Measurements from ENCODE around the gene PIK3R5.

PIK3R5 gene

DNA sequence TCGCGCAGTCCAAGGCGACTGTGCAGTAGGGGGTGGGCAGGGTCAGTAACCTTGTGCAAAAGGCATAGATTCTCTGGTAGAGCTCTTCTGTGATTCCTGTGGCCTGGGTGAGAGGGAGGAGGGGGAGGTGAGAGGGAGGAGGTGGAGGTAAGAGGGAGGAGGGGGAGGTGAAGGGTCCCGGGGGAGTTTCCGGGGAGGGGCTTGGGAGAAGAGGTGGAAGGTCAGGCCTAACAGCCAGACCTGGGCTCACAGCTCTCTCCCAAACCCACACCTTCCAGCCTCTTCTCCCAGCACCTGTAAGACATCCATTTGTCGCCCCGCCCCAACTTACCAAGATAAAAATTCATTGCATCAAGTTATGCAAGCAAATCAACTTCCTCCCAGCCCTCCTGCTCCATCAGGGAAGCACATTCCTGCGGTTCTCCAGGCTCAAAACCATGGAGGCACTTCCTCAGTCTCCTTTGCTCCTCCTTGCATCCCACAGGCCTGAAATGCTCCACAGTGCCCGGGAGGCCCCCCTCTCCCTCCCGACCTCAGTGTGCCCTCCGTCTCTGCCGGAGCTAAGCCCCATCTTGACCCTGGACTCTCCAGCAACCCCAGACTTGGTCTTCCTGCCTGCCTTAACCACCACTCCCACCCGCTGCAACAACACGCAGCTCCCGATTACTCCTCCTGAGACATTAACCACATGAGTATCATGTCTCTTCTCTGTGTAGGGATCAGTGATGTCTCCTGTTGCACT is 128.5 kb downstream of the PIK3R5 start:
- TF ChIP-seq, protein P1, sequence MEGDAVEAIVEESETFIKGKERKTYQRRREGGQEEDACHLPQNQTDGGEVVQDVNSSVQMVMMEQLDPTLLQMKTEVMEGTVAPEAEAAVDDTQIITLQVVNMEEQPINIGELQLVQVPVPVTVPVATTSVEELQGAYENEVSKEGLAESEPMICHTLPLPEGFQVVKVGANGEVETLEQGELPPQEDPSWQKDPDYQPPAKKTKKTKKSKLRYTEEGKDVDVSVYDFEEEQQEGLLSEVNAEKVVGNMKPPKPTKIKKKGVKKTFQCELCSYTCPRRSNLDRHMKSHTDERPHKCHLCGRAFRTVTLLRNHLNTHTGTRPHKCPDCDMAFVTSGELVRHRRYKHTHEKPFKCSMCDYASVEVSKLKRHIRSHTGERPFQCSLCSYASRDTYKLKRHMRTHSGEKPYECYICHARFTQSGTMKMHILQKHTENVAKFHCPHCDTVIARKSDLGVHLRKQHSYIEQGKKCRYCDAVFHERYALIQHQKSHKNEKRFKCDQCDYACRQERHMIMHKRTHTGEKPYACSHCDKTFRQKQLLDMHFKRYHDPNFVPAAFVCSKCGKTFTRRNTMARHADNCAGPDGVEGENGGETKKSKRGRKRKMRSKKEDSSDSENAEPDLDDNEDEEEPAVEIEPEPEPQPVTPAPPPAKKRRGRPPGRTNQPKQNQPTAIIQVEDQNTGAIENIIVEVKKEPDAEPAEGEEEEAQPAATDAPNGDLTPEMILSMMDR (conservative IDR thresholded peaks at IDR 0.05; ENCODE audit: control insufficient read depth, insufficient read depth, low read depth, low read length), result no peak

DNA sequence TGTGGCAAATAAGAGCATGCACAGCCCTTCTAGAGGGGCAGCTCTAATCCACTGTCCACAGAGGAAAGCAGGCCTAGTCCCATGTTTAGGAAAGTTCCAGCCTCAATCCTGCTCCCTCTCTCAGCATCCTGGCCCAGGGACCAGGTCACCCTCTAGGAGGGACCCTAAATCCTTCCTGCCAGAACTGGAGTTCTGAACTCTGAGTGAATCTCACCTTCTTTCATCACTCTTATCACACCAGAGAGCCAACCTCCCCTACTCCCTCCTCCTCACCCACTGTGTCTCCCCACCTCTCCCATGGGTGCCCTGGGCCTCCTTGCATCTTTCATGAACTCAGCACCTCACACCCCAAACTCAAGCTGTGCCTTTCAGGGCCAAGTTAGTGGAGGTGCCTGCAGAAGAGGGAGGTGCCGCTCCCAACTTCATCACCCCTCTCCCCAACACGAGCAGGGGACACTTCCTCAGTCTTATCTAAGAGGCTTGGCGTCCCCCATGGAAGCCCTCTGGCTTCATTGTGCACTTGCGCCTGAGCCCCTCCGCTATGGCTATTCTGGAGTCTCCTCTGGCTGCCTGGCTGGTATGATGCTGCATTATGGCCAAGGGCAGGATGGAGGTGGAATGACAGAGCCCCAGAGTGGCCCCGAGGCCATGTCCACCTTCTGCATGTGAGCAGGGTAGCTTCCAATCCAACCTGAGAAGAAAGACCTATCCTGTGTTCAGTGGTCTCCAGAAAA is 129.7 kb downstream of the PIK3R5 start:
- TF ChIP-seq, protein P1 (conservative IDR thresholded peaks at IDR 0.05; ENCODE audit: control insufficient read depth, insufficient read depth, low read depth, low read length), result no peak
- H3K4me3 ChIP-seq (ENCODE audit: control insufficient read depth, low read depth, low read length), result no peak overlapping the region
- DNase-seq (ENCODE audit: low read depth), result no peak

More for the DNA sequence above, 128.5 kb downstream of the PIK3R5 start:
- DNase-seq (ENCODE audit: low read depth), result no peak
- H3K4me3 ChIP-seq (ENCODE audit: control insufficient read depth, low read depth, low read length), result no peak overlapping the region

DNA sequence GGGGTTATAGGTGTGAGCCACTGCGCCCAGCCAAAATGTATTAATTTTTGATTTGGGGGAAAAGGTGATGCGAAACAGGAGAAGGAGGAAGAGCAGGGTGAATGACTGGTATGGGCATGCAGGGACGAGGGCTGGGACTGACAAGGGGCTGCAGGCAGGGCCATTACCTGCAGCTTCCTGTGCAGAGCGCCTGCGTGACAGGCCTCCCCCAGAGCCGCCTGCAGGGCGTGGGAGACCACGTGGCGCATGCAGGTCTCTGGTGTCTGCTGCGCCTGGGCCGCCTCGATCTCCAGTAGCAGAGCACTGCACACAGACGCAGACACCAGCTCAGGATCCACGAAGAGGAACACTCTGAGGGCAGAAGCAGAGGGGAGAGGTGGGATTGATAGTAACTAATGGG is 130.4 kb downstream of the PIK3R5 start:
- no peak overlapping the region for H3K4me3 ChIP-seq (ENCODE audit: control insufficient read depth, low read depth, low read length)
- TF ChIP-seq, protein P1 (conservative IDR thresholded peaks at IDR 0.05; ENCODE audit: control insufficient read depth, insufficient read depth, low read depth, low read length), result no peak
- DNase-seq (ENCODE audit: low read depth), result no peak

DNA sequence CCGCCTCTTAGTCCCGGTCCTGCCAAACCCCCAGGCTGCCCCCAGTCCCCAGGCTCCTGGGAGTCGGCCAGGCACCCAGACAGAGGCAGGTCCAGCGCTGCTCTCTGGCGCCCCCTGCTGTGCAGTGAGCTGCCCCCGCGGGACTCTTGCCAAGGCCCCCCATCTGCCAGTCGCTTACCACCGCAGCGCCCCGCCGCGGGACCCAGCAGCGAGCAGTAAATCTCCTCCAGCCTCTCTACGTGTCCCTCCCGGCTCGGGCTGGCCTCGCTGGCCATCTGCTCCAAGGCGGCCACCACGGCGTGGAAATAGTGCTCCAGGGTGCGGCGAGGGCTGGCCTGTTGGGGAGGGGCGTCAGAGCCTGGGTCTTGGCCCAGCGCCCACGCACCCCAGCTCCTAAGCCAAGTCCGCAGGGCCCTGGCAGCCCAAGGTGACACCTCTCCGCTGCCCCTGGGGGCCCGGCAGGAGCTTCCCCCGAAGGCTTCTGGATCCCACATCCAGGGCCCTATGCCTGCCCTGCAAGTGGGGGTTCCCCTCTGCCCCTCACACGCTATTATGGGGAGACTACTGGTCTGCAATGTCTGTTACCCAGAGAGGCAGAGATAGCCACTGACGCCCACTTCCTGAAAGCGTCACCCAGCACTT is 132.7 kb downstream of the PIK3R5 start:
- no peak overlapping the region for H3K4me3 ChIP-seq (ENCODE audit: control insufficient read depth, low read depth, low read length)
- TF ChIP-seq, protein P1 (conservative IDR thresholded peaks at IDR 0.05; ENCODE audit: control insufficient read depth, insufficient read depth, low read depth, low read length), result peak; percentile 32
- no peak for DNase-seq (ENCODE audit: low read depth)

DNA sequence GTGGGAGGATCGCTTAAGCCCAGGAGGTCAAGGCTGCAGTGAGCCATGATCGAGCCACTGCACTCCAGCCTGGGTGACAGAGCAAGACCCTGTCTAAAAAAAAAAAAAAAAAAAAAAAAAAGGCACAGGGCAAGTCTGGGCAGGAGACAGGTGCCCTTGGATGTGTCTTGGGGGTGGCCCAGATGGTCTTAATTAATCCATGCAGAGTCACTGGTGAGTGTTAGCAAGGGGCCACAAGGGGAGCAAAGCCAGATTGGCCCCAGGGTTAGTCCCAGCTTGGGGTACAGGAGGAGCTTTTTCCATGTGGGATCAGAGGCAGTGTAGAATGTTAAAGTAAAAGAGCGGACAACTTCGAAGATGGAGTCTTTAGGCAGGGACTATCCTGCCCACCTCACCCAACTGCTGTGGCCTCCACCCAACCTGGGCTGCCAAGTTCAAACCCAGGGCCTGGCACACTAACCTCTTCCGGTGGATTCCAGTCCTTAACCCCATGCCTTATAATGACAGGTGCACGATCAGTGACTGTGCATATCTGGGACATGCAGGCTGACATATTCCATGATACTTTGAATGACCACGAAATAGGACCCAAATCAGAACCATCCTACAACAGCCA is 134.2 kb downstream of the PIK3R5 start:
- DNase-seq (ENCODE audit: low read depth), result no peak
- no peak overlapping the region for H3K4me3 ChIP-seq (ENCODE audit: control insufficient read depth, low read depth, low read length)
- TF ChIP-seq, protein P1 (conservative IDR thresholded peaks at IDR 0.05; ENCODE audit: control insufficient read depth, insufficient read depth, low read depth, low read length), result no peak

DNA sequence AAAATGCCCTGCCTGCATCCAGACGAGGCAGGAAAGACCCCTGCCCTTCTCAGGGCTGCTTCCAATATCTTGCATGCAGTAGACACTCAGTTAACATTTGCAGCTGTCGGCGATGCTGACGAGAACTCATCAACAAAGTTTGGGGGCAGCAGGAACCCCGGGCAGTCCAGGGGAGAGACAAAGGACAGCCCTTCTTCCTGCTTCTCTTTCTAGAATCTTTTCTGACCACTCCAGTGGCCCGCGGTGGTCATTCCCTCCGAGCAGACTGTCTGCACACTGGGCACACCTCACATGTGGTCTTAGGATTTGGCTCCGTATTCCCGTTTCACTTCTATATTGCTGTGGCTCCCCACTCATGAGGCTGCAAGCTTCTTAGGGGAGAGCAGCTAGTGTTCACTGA is 135.4 kb downstream of the PIK3R5 start:
- no peak overlapping the region for H3K4me3 ChIP-seq (ENCODE audit: control insufficient read depth, low read depth, low read length)
- TF ChIP-seq, protein P1 (conservative IDR thresholded peaks at IDR 0.05; ENCODE audit: control insufficient read depth, insufficient read depth, low read depth, low read length), result no peak
- no peak for DNase-seq (ENCODE audit: low read depth)
